GM23248 (cell line): Measurements from ENCODE around the gene HIF1A.

Experiments
- EZH2 ChIP-seq: fragments of 200-600 bp; sonication (generic); IDR thresholded peaks from 2 replicates; pipeline ENCODE4 v1.6.1; 2018; ENCODE audit warnings: antibody characterized with exemption, mild to moderate bottlenecking; ENCODE audit not compliant: insufficient read depth, poor library complexity, severe bottlenecking
- EZH2phosphoT487 ChIP-seq: fragments of 200-600 bp; sonication (generic); IDR thresholded peaks from 2 replicates; pipeline ENCODE4 v1.6.1; 2018; ENCODE audit warnings: antibody characterized with exemption, moderate library complexity, mild to moderate bottlenecking, low read depth; ENCODE audit not compliant: insufficient read depth

DNA sequence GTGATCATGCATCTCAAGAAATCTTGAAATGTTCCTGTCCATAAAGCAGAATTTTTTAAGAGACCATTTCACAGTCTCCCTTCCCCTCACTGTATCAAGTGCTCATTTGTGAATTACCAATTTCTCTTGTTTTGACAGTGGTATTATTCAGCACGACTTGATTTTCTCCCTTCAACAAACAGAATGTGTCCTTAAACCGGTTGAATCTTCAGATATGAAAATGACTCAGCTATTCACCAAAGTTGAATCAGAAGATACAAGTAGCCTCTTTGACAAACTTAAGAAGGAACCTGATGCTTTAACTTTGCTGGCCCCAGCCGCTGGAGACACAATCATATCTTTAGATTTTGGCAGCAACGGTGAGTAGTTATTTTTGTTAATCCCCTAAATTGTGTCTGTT lies 41.4 kb downstream of the HIF1A start:
- TF ChIP-seq EZH2phosphoT487 (no peak), EZH2 (no peak)
